Activated CD4-positive, alpha-beta T cell treated with anti-CD3 and anti-CD28 coated beads, Interleukin-2, amount 50 U/mL, for 4 hours (primary cell): Measurements from ENCODE around the gene EMP1.
"Not testable (repeated sequence)": the region's sequence is repeated elsewhere in the genome, so short reads cannot be mapped to it uniquely, and the experiment has no call there.

Source experiments
- DNase-seq, 2 experiments: peaks; one replicate each; pipeline ENCODE4 v3.0.0-alpha.2; 2020

Gene EMP1

DNA sequence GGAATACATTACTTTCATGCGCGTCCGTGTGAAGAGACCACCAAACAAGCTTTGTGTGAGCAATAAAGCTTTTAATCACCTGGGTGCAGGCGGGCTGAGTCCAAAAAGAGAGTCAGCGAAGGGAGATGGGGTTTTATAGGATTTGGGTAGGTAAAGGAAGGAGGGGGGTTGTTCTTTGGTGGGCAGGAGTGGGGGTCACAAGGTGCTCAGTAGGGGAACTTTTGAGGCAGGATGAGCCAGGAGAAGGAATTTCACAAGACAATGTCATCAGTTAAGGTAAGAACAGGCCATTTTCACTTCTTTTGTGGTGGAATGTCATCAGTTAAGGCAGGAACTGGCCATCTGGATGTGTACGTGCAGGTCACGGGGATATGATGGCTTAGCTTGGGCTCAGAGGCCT is 63.1 kb downstream of the EMP1 start:
- not testable (repeated sequence) for DNase-seq

DNA sequence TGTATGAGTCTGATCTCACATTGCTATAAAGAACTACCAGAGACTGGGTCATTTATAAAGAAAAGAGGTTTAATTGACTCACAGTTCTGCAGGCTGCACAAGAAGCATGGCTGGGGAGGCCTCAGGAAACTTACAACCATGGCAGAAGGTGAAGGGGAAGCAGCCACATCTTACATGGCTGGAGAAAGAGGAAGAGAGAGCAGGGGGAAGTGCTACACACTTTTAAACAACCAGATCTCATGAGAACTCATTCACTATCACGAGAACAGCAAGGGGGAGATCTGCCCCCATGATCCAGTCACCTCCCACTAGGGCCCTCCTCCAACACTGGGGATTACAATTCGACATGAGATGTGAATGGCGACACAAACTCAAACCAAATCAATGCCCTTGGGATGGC is 71.3 kb downstream of the EMP1 start:
- DNase-seq: not testable (repeated sequence)

DNA sequence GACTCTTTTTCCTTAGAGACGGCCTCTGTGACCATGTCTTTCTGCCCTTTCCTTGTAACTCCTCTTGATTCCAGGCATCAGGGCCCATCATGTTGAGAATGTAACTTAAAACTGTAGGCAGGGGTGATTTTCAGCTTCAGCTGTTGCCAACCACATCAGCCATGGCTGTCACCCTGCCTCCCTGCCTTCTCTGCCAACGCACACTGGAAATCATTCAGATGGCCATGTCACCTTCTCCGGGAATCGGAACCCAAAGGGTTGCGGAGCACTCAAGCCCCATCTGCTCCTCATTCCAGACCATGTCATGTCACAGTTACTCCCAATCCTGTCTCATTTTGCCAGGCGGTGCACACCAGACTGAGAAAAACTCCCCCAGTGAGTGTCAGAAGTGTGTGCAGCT is 72.1 kb downstream of the EMP1 start:
- no peak for DNase-seq
